Frontal cortex (tissue), 4 donors: ENCODE measurements around the gene RRBP1. TPM values are rescaled to one million over a fixed set of nuclear protein-coding genes. Genes with fewer than 3 reads are reported as not detected.
"Not testable (repeated sequence)": the region's sequence is repeated elsewhere in the genome, so short reads cannot be mapped to it uniquely, and the experiment has no call there.

Source experiments
- DNase-seq, 2 donors: peaks; one replicate each; pipeline ENCODE4 v3.0.0; 2012; ENCODE audit warnings: low spot score in 2 of 2
- FAIRE-seq: peaks from 2 replicates; lab custom pipeline; 2012; peaks lifted over from hg19 to GRCh38; lab: Jason Lieb, UNC
- total RNA-seq: library from RNA; depleted of rRNA; stranded (reverse); fragments of >200 nt; gene quantifications from one replicate; pipeline ENCODE4 v1.2.3, GENCODE V29; 2014
- donor health status: control.
- donor health status: control.
- donor health status: control.

RRBP1 gene
- total RNA-seq, 1 donor from 2014 or later, result 6.1 TPM

DNA sequence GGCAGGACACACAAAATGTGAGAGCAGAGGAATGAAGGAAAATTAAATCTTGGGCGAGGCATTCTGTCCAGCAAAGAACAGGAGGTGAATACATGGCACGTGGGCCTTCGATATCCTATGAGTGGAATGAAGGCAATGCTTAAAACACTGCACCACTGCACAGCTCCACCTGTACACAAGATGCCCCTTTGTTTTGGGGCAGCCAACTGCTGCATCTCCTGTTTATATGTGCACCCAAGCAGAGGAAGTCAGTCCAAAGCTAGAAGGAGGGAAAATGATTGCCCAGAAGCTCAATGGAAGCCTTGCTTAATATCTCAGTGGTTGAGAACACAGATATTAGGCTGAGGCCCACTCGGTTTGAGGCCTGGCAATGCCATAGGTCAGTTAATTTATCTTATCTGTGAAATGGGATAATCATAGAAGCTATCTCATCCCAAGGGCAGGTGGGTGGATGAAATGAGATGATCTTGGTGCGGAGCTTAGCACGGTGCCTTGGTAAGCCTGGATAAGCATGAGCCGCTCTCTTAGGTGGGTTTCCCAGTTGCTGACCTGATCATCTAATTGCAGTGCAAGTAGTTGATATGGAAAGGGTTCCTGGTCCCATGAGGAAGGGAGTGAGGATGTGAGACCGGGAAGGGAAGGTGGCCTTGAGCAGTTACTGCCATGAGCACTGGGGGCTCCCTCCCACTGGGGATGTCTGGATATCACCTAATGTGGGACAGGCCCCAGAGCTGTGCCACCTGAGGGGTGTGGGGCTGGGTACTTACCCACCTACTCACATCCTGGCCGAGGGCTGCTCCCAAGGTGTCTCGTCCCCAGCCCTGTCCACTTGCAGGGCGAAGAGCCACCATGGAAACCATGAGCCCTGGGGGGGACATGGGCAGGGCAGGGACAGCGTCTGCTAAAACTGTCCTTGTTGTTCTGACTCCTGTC is 27.6 kb upstream of the RRBP1 start:
- FAIRE-seq (no peak), DNase-seq (no peak)

DNA sequence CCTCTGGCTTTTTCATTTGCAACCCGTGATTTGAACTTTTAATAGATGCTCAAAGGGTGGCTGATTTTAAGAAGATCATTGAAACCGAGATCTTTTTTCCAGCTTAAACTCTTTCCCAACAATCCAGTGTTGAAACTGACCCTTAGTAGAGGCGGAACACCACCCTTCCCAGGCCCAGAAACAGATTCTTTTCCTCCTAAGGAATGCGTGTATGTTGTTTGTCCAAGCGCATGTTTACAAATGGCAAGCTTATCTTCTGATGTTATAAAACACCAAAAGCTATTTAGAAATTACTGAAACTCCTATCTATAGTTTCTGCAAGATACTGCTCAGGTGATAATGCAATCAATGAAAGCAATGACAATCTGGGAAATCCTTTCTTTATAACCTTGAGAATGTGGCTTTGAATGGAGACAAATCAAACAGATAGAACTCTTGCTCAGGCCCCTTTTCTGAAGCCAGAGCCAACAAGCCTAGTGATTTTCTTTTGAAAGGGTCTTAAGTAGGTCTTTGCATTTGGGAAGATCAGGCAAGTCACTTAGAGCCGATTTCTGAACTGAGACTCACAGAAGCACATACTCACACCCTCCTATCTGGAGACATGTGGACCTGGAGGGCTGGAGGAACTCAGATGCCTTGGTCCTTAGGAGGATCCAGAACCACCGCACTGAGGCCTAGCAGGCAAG is 26.8 kb upstream of the RRBP1 start:
- FAIRE-seq, result no peak
- DNase-seq, result no peak

DNA sequence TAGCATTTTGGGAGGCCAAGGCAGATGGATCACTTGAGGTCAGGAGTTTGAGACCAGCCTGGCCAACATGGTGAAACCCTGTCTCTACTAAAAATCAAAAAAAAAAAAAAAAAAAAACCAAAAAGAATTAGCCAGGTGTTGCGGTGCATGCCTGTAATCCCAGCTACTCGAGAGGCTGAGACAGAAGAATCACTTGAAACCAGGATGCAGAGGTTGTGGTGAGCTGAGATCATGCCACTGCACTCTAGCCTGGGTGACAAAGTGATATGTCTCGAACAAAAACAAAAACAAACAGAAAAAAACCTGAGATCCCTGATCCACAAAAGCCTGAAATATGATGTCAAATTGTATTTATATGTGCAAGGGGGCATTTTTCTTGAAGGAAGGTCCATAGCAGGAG is 25.9 kb upstream of the RRBP1 start:
- DNase-seq, FAIRE-seq: not testable (repeated sequence)

- no peak for DNase-seq
- FAIRE-seq, result no peak
Observed at GRCh38 chr20:17706632-17707031, 24.6 kb upstream of the RRBP1 start.

GRCh38 chr20:17705916-17706315 is 23.9 kb upstream of the RRBP1 start:
- no peak for FAIRE-seq
- no peak for DNase-seq

GRCh38 chr20:17704589-17705317 is 22.7 kb upstream of the RRBP1 start:
- DNase-seq (no peak), FAIRE-seq (no peak)

DNA sequence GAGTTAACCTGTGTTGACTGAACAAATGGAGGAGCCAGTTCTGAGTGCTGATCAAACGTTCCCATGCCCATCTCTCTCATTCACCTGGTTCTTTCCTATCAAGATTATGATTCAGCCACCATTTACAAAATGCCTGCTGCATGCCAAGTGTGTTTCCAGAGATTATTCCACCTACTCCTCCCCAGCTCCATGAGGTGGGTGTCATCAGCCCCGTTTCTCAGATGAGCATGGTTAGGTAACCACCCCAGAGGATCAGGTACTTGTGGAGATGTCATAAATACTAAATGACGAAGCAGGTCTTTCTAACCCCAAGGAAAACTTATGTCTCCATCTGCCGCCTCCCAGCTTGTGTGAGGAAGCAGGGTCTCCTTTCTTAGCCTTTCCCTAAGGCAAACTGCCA is 19.8 kb upstream of the RRBP1 start:
- DNase-seq (no peak), FAIRE-seq (no peak)

DNA sequence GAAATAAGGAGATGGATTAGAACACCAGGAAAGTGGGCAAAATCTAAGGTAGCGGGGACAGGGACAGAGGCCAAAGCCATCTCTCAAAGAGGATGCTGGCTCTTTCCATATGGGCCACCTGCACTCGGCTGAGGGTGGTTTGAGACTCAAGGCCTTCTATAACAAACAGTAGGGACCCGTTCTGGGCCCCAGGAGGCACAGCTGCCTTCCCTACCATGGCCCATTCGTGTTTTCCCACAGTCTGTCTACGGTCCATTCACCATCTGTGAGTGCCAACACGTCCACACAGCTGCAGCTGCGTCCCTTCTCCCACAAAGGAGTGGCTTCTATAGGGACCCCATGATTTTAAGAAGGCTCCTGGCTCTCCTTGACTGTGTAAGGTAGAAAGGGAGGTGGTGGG is 18.6 kb upstream of the RRBP1 start:
- DNase-seq (no peak), FAIRE-seq (no peak)

- no peak for FAIRE-seq
- DNase-seq, result no peak
Observed at GRCh38 chr20:17699931-17700351, 17.9 kb upstream of the RRBP1 start, which contains the start of gene BANF2. Gene BANF2, plus strand, starts transcription at chr20:17699966. Its CDS starts 25,060 bp downstream, at chr20:17725026.

- FAIRE-seq, result no peak
- no peak for DNase-seq
Observed at GRCh38 chr20:17698384-17698783, 16.3 kb upstream of the RRBP1 start.

- no peak for FAIRE-seq
- no peak for DNase-seq
Observed at GRCh38 chr20:17697171-17697570, 15.1 kb upstream of the RRBP1 start.

- DNase-seq, result no peak
- no peak for FAIRE-seq
Observed at GRCh38 chr20:17696287-17696686, 14.2 kb upstream of the RRBP1 start.

DNA sequence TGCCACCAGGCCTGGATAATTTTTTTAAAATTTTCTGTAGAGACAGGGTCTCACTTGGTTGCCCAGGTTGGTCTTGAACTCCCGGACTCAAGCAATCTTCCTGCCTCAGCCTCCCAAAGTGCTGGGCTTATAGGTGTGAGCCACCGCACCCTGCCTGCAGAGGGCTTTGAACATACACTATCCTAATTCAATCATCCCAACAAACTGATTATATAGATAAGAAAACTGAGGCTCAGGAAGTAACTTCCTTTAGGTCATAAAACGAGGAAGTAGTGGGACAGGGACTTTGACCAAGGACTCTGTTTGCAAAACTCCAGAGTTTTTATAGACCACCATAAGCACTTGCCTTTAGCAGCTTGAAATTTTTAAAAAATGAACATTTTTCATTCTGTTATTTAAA is 12.7 kb upstream of the RRBP1 start:
- FAIRE-seq, result no peak
- no peak for DNase-seq

DNA sequence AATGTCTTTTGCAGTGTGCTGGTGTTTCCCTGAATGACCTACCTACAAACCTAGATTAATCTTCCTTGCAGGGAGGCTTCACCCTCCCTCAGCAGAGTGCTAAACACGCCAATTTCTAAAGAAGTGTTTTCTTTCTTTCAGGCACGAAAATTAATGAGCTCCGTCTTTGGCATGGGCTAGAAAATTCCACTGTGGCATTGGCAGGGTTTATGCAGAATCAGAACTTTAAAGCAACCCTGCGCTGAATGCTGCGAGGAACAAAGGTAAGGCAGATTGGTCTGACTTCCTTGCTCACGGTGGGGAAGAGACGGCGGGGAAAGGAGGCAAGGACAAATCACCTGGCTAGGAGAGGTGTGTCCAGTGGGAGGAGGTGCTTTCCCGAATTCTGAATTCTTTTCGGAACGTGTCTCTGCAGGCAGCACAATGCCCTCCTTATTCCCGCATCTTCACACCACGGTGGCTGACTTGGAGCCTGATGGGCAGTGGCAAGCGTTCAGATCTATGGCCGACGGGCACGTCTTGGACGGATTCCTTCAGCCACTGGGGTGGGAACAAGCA is 11.5 kb upstream of the RRBP1 start:
- DNase-seq, result no peak
- no peak for FAIRE-seq

DNA sequence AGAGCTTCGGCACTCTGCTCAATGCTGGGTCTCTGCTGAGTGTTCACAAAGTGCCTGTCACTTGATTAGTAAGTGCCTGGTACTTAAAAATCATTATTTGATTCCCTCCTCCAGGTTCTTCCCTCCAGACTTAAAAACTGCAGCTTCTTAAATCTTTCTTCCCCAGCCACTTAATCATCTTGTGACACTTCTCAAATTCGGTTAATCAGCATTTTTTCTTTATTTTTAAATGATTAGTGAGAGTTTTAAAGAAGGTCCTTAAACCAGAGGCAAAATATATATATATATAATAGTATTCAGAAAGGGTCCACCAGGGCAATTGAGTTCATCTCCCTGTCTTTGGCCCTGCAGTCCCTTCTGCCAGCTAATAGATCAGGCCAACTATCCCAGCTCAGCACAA is 9.7 kb upstream of the RRBP1 start:
- FAIRE-seq, result no peak
- DNase-seq, result no peak

- DNase-seq (no peak), FAIRE-seq (no peak)
Observed at GRCh38 chr20:17690144-17690543, 8.1 kb upstream of the RRBP1 start.

GRCh38 chr20:17688965-17689364 is 6.9 kb upstream of the RRBP1 start:
- DNase-seq, result no peak

DNA sequence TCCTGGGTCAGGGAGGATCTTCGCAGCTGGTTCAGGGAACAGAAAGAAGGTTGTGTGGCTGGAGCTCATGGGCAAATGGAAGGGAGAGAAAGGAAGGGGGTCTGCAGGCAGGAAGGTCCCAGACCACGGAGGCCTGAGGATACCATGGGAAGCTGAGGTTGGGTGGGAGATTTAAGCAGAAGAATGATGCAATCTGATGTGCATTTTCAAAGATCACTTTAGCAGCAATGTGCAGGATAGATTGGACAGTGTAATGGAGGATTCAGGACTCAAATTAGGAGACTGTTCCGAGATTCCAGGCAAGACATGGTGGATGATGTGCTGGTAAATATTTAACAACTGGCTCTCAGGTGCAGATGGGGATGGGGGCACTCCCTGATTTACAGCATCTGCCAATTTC is 5.8 kb upstream of the RRBP1 start:
- FAIRE-seq, result no peak
- DNase-seq, result no peak

More at GRCh38 chr20:17688965-17689364, 6.9 kb upstream of the RRBP1 start:
- FAIRE-seq, result no peak

GRCh38 chr20:17685168-17685567 is 3.1 kb upstream of the RRBP1 start:
- no peak for FAIRE-seq
- DNase-seq, result no peak
